GM12878 (cell line): ENCODE data around the gene SUPT6H. TPM values are rescaled to one million over a fixed set of nuclear protein-coding genes. Genes with fewer than 3 reads are reported as not detected.

Experiments used
- BHLHE40 ChIP-seq, 2 experiments: fragments of 450-650 bp in 1 of 2; IDR thresholded peaks; 2 replicates each; pipeline ENCODE4 v1.6.1; 2011 to 2017; ENCODE audit warnings: low read depth in 2 of 2, borderline replicate concordance in 1 of 2, improper control_type of control experiment in 1 of 2, low read length in 1 of 2, mild to moderate bottlenecking in 1 of 2
- FOXK2 ChIP-seq: fragments of 450-650 bp; IDR thresholded peaks from 2 replicates; pipeline ENCODE4 v1.6.1; 2017; ENCODE audit warnings: mild to moderate bottlenecking, moderate library complexity
- HCFC1 ChIP-seq: fragments of 150-350 bp; IDR thresholded peaks from 2 replicates; pipeline ENCODE4 v1.6.1; 2014; ENCODE audit warnings: low read length
- IRF4 ChIP-seq: IDR thresholded peaks from 2 replicates; pipeline ENCODE4 v1.6.1; 2011; ENCODE audit warnings: low read depth, low read length
- NFYA ChIP-seq: IDR thresholded peaks from 2 replicates; pipeline ENCODE4 v1.6.1; 2011; ENCODE audit warnings: low read depth, mild to moderate bottlenecking, low read length, improper control_type of control experiment, borderline replicate concordance
- POLR2AphosphoS5 ChIP-seq: IDR thresholded peaks from 2 replicates; pipeline ENCODE4 v1.6.1; 2011; ENCODE audit warnings: mild to moderate bottlenecking, low read length, inconsistent platforms
- RUNX3 ChIP-seq: IDR thresholded peaks from 2 replicates; pipeline ENCODE4 v1.6.1; 2012; ENCODE audit warnings: low read length, inconsistent platforms
- SP1 ChIP-seq: IDR thresholded peaks from one replicate; pipeline ENCODE4 v1.6.1; 2011; ENCODE audit warnings: low read depth, low read length
- SREBF2 ChIP-seq: IDR thresholded peaks from 2 replicates; pipeline ENCODE4 v1.6.1; 2012; ENCODE audit warnings: mild to moderate bottlenecking, low read length
- polyA plus RNA-seq, 11 experiments: library from polyadenylated mRNA; depleted of rRNA in 4 of 11; unstranded in 6 of 11; stranded (reverse) in 5 of 11; fragments of >200 nt; fragmentation: Nextera tagmentation in 4 of 11; fragmentation: Illumina TruSeq in 1 of 11; extraction: Ambion mirVana in 4 of 11; extraction: Trizol in 1 of 11; gene quantifications; 1 replicate in 1 of 11; 2 replicates in 10 of 11; pipeline versions ENCODE4 v1.2.1 to v1.2.3, GENCODE V29; 2011 to 2016; ENCODE audit warnings: inconsistent platforms in 2 of 11, missing spikeins in 2 of 11, low read depth in 1 of 11
- total RNA-seq, 4 experiments: library from RNA; depleted of rRNA in 3 of 4; stranded (reverse); fragments of >200 nt in 3 of 4; fragmentation: Illumina TruSeq in 1 of 4; extraction: Trizol in 1 of 4; gene quantifications; 2 replicates each; pipeline versions ENCODE4 v1.2.1 to v1.2.3, GENCODE V29; 2013 to 2021
- TF ChIP-seq, protein P1 (sequence below): fragments of 450-650 bp; IDR thresholded peaks from 2 replicates; pipeline ENCODE4 v1.6.1; 2017; ENCODE audit warnings: mild to moderate bottlenecking, moderate library complexity
- TF ChIP-seq, protein P2 (sequence below): IDR thresholded peaks from 2 replicates; pipeline ENCODE4 v1.6.1; 2012; ENCODE audit warnings: low read depth, low read length, improper control_type of control experiment
- TF ChIP-seq, protein P3 (sequence below): fragments of 450-650 bp; IDR thresholded peaks from 2 replicates; pipeline ENCODE4 v1.6.1; 2016; ENCODE audit warnings: mild to moderate bottlenecking, moderate library complexity, borderline replicate concordance
- TF ChIP-seq, protein P4 (sequence below): IDR thresholded peaks from 2 replicates; pipeline ENCODE4 v1.6.1; 2011; ENCODE audit warnings: low read depth, mild to moderate bottlenecking, low read length, moderate library complexity, borderline replicate concordance; ENCODE audit errors: extremely low read depth

Gene SUPT6H
- total and polyA plus RNA-seq, 10 of the 15 experiments (the other 5 are each of a cell fraction or from before 2014, with no cell fraction given), result 1.7 to 58.8 (median 37.7) TPM

DNA sequence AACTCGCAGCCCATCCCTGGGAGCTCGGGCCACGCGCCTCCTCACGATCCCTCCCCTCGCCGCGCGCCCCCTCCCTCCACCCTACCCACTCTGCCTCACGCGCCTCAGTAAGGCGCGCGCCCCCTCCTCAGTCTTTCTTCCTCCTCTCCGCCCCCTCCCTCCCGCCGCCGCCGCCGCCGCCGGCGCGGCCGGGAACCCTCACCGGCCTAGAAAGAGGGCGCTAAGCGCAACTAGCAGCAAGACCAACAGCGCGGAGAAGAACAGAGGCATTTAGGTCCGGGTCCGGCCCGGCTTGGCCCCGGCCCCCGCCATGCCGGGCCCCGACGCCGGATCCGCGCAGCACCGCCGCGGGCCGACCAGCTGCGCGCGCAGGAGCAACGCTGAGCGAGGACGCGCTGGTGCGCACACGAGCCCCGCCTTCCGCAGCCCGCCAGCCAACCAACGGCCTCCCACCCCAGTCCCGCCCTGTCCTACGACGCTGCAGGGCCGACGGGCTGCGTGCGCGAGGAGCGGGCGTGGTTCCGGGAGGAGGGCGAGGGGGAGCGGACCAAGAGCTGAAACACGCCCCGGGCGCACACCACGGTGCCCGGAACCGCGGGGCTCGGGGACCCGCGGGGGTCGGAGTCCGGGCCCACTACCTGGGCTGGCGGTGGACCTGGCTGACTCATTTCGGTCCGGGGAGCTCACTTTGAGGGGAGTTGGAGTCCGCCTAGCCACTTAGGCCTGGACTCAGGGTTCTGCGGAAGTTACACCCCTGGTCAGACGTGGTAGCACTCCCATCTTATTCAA lies 17.0 kb upstream of the SUPT6H start, which contains the start of gene BLTP2 (continued):
- TF ChIP-seq, protein P1, sequence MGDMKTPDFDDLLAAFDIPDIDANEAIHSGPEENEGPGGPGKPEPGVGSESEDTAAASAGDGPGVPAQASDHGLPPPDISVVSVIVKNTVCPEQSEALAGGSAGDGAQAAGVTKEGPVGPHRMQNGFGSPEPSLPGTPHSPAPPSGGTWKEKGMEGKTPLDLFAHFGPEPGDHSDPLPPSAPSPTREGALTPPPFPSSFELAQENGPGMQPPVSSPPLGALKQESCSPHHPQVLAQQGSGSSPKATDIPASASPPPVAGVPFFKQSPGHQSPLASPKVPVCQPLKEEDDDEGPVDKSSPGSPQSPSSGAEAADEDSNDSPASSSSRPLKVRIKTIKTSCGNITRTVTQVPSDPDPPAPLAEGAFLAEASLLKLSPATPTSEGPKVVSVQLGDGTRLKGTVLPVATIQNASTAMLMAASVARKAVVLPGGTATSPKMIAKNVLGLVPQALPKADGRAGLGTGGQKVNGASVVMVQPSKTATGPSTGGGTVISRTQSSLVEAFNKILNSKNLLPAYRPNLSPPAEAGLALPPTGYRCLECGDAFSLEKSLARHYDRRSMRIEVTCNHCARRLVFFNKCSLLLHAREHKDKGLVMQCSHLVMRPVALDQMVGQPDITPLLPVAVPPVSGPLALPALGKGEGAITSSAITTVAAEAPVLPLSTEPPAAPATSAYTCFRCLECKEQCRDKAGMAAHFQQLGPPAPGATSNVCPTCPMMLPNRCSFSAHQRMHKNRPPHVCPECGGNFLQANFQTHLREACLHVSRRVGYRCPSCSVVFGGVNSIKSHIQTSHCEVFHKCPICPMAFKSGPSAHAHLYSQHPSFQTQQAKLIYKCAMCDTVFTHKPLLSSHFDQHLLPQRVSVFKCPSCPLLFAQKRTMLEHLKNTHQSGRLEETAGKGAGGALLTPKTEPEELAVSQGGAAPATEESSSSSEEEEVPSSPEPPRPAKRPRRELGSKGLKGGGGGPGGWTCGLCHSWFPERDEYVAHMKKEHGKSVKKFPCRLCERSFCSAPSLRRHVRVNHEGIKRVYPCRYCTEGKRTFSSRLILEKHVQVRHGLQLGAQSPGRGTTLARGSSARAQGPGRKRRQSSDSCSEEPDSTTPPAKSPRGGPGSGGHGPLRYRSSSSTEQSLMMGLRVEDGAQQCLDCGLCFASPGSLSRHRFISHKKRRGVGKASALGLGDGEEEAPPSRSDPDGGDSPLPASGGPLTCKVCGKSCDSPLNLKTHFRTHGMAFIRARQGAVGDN, result 0 out of 2 replicates have a peak, but pooled peaks have one; percentile 44
- peak; percentile 87 for TF ChIP-seq SP1
- TF ChIP-seq RUNX3, result peak; percentile 37; the same call in 1 of the 2 replicates
- no peak for TF ChIP-seq IRF4
- TF ChIP-seq, protein P2, sequence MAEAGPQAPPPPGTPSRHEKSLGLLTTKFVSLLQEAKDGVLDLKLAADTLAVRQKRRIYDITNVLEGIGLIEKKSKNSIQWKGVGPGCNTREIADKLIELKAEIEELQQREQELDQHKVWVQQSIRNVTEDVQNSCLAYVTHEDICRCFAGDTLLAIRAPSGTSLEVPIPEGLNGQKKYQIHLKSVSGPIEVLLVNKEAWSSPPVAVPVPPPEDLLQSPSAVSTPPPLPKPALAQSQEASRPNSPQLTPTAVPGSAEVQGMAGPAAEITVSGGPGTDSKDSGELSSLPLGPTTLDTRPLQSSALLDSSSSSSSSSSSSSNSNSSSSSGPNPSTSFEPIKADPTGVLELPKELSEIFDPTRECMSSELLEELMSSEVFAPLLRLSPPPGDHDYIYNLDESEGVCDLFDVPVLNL, result 0 out of 2 replicates have a peak, but pooled peaks have one; percentile 33
- TF ChIP-seq, protein P3, sequence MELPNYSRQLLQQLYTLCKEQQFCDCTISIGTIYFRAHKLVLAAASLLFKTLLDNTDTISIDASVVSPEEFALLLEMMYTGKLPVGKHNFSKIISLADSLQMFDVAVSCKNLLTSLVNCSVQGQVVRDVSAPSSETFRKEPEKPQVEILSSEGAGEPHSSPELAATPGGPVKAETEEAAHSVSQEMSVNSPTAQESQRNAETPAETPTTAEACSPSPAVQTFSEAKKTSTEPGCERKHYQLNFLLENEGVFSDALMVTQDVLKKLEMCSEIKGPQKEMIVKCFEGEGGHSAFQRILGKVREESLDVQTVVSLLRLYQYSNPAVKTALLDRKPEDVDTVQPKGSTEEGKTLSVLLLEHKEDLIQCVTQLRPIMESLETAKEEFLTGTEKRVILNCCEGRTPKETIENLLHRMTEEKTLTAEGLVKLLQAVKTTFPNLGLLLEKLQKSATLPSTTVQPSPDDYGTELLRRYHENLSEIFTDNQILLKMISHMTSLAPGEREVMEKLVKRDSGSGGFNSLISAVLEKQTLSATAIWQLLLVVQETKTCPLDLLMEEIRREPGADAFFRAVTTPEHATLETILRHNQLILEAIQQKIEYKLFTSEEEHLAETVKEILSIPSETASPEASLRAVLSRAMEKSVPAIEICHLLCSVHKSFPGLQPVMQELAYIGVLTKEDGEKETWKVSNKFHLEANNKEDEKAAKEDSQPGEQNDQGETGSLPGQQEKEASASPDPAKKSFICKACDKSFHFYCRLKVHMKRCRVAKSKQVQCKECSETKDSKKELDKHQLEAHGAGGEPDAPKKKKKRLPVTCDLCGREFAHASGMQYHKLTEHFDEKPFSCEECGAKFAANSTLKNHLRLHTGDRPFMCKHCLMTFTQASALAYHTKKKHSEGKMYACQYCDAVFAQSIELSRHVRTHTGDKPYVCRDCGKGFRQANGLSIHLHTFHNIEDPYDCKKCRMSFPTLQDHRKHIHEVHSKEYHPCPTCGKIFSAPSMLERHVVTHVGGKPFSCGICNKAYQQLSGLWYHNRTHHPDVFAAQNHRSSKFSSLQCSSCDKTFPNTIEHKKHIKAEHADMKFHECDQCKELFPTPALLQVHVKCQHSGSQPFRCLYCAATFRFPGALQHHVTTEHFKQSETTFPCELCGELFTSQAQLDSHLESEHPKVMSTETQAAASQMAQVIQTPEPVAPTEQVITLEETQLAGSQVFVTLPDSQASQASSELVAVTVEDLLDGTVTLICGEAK, result peak; percentile 77
- peak; percentile 66 for TF ChIP-seq HCFC1
- no peak for TF ChIP-seq NFYA
- peak; percentile 49; the same call in 1 of the 2 replicates for TF ChIP-seq FOXK2
- peak; percentile 75; the same call in 1 of the 2 replicates for TF ChIP-seq POLR2AphosphoS5
- peak; percentile 40 to 74; a peak in 3 of 4 replicates for TF ChIP-seq BHLHE40 (IDR thresholded peaks at IDR 0.05; ENCODE audit: borderline replicate concordance in 1 of 2, low read depth in 2 of 2, low read length in 1 of 2)
- TF ChIP-seq SREBF2, result no peak
- TF ChIP-seq, protein P4, sequence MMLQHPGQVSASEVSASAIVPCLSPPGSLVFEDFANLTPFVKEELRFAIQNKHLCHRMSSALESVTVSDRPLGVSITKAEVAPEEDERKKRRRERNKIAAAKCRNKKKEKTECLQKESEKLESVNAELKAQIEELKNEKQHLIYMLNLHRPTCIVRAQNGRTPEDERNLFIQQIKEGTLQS, result no peak
- TF ChIP-seq, all 136 proteins: peak for 50
